ENCODE measurements around the gene PRKCG.
"Not testable (repeated sequence)": the region's sequence is repeated elsewhere in the genome, so short reads cannot be mapped to it uniquely, and the experiment has no call there.

PRKCG gene

DNA sequence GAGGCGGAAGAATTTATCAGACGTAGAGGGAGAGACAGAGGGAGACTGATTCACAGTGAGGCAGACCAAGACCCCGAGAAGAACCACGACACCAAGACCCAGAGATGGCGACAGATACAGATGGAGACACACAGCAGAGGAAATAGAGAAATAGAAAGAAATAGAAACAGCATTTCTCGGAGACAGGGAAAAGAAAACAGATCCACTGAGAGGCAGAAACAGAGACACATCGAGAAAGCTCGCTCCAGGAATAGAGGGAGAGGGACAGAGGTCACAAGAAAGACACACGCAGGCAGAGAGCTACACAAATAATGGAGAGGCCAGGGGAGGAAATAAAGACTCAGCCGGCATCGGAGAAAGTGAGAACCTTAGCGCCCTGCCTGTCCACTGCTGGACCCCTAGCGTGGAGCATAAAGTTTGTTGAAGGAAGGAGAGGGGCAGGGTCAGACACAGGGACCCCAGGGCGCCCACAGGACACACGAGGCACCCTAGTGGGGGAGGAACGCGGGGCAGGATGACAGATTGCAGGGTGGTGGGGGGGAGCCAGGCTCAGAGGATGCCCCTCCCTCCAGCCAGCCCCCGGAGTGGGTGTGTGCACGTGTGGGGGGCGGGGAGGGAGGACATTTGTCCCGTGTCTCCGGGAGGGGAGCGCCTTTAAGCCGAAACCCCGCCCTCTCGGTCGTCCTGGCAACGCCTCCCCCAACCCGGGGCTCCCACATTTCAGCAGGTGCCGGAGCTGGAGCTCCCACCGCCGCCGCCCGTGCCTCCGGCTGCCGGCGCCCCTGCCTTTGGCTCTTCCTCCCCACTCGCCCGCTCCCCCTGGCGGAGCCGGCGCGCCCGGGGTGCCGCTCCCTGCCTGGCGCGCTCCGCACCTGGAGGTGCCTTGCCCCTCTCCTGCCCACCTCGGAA is at the start of gene PRKCG:
Gene PRKCG (plus strand): TSS at position 716 of the 909 bp plus-strand sequence. CDS start 298 bp downstream, outside the sequence.
- no peak within 1 kb of the TSS for H3K4me3 ChIP-seq (ENCODE audit: low read length)
- H3K27ac ChIP-seq (ENCODE audit: low read depth, low read length), result no peak within 1 kb of the TSS
- H3K9ac ChIP-seq (ENCODE audit: low read length), result no peak within 1 kb of the TSS
- no peaks in the 10 kb centered on the region for H3K4me1 ChIP-seq (ENCODE audit: control insufficient read depth, insufficient read depth, low read length)
- no peaks in the 10 kb centered on the region for H3K36me3 ChIP-seq (ENCODE audit: control insufficient read depth, insufficient read depth, low read length)
- peaks cover 28% of the 10 kb centered on the region for H3K27me3 ChIP-seq (ENCODE audit: control insufficient read depth, insufficient read depth, low read length)

DNA sequence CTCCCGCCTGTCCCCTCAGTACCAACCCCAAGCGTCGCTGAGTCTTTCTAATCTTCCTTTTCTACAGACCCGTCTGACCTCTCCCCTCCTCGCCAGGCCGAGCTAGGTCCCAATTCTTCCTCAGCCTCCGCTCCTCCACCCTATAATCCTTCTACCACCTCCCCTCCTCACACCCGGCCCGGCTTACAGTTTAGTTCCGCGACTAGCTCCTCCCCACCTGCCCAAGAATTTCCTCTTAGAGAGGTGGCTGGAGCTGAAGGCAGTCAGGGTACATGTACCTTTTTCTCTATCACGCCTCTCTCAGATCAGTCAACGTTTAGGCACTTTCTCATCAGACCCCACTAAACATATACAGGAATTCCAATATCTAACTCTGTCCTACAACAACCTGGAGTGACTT is 49.1 kb upstream of the PRKCG start:
- not testable (repeated sequence) for H3K27ac ChIP-seq (ENCODE audit: low read depth, low read length); H3K4me3 ChIP-seq (ENCODE audit: low read length); H3K4me1 ChIP-seq (ENCODE audit: control insufficient read depth, insufficient read depth, low read length); H3K27me3 ChIP-seq (ENCODE audit: control insufficient read depth, insufficient read depth, low read length); H3K9ac ChIP-seq (ENCODE audit: low read length); H3K36me3 ChIP-seq (ENCODE audit: control insufficient read depth, insufficient read depth, low read length)

DNA sequence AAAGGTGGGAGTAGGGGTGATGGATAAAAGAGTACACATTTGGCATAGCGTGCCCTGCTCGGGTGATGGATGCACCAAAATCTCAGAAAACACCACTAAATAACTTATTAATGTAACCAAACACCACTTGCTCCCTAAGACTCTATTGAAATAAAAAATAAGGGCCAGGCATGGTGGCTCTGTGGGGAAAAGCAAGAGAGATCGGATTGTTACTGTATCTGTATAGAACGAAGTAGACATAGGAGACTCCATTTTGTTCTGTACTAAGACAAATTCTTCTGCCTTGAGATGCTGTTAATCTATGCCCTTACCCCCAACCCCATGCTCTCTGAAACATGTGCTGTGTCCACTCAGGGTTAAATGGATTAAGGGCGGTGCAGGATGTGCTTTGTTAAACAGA is 43.6 kb upstream of the PRKCG start:
- H3K9ac ChIP-seq (ENCODE audit: low read length); H3K4me3 ChIP-seq (ENCODE audit: low read length); H3K36me3 ChIP-seq (ENCODE audit: control insufficient read depth, insufficient read depth, low read length); H3K4me1 ChIP-seq (ENCODE audit: control insufficient read depth, insufficient read depth, low read length); H3K27me3 ChIP-seq (ENCODE audit: control insufficient read depth, insufficient read depth, low read length); H3K27ac ChIP-seq (ENCODE audit: low read depth, low read length): not testable (repeated sequence)

DNA sequence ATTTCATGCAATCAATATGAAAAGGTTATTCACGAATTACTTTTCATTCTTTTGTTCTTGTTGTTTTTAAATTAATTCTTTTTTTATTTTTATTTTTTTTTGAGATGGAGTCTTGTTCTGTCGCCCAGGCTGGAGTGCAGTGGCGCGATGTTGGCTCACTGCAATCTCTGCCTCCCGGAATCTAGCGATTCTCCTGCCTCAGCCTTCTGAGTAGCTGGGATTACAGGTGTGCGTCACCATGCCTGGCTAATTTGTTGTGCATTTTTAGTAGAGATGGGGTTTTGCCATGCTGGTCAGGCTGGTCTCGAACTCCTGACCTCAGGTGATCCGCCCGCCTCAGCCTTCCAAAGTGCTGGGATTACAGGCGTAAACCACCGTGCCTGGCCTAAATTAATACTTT is 41.8 kb upstream of the PRKCG start:
- not testable (repeated sequence) for H3K4me3 ChIP-seq (ENCODE audit: low read length); H3K27ac ChIP-seq (ENCODE audit: low read depth, low read length); H3K9ac ChIP-seq (ENCODE audit: low read length); H3K36me3 ChIP-seq (ENCODE audit: control insufficient read depth, insufficient read depth, low read length); H3K4me1 ChIP-seq (ENCODE audit: control insufficient read depth, insufficient read depth, low read length); H3K27me3 ChIP-seq (ENCODE audit: control insufficient read depth, insufficient read depth, low read length)

DNA sequence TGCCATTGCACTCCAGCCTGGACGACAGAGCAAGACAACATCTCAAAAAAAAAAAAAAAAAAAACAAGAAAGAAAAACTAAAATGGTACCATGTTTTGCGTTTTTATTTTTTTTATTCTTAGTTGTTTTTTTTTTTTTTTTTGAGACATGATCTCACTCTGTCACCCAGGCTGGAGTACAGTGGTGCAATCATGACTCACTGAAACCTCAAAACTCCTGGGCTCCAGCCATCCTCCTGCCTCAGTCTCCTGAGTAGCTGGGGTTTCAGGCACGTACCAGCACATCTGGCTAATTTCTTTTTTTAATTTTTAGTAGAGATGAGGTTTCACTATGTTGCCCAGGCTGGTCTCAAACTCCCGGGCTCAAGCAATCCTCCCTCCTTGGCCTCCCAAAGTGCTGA is 41.1 kb upstream of the PRKCG start:
- H3K4me3 ChIP-seq (ENCODE audit: low read length); H3K4me1 ChIP-seq (ENCODE audit: control insufficient read depth, insufficient read depth, low read length); H3K27me3 ChIP-seq (ENCODE audit: control insufficient read depth, insufficient read depth, low read length): not testable (repeated sequence)

DNA sequence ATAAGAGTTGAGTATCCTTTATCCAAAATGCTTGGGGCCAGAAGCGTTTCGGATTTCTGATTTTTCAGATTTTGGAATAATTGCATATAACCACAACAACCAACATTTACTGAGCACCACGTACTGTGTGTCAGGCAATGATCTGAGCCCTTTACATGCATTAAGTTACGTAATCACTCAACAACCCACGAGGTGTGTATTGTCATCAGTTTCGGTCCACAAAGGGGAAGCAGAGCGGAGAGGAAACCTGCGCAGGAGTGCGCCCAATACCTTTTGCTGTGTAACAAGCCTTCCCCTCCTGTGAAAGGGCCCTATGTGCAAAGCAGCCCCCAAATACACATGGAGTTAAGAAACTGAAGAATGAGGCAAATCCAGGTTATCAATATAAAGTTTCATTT is 37.1 kb upstream of the PRKCG start:
- Histone ChIP-seq H3K9ac (ENCODE audit: low read length) (no peak overlapping the region), H3K4me1 (ENCODE audit: control insufficient read depth, insufficient read depth, low read length) (no peaks in the 10 kb centered on the region), H3K27ac (ENCODE audit: low read depth, low read length) (no peak overlapping the region), H3K36me3 (ENCODE audit: control insufficient read depth, insufficient read depth, low read length) (no peaks in the 10 kb centered on the region), H3K27me3 (ENCODE audit: control insufficient read depth, insufficient read depth, low read length) (no peaks in the 10 kb centered on the region), H3K4me3 (ENCODE audit: low read length) (no peak overlapping the region)

More for the DNA sequence above, 41.1 kb upstream of the PRKCG start:
- H3K27ac ChIP-seq (ENCODE audit: low read depth, low read length); H3K36me3 ChIP-seq (ENCODE audit: control insufficient read depth, insufficient read depth, low read length); H3K9ac ChIP-seq (ENCODE audit: low read length): not testable (repeated sequence)

DNA sequence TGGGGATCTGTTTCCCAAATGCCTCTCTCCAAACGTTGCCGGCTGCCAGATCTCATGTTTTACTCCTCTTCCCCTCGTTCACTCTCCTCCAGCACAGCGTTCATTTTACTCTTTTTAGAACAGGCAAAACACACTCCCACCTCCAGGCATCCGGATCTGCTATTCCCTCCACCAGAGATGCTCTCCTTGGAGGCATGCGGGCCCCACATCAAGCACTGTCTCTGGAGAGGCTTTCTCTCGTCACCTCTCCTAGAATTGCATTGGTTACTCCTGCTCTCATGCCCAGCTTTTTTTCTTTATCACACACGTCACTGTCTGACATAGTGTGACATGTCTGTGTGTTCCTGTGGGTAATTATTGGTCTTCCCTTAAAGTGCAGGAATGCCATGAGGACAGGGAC is 34.4 kb upstream of the PRKCG start:
- Histone ChIP-seq H3K36me3 (ENCODE audit: control insufficient read depth, insufficient read depth, low read length) (no peaks in the 10 kb centered on the region), H3K27ac (ENCODE audit: low read depth, low read length) (no peak overlapping the region), H3K4me3 (ENCODE audit: low read length) (no peak overlapping the region), H3K9ac (ENCODE audit: low read length) (no peak overlapping the region), H3K27me3 (ENCODE audit: control insufficient read depth, insufficient read depth, low read length) (no peaks in the 10 kb centered on the region), H3K4me1 (ENCODE audit: control insufficient read depth, insufficient read depth, low read length) (no peaks in the 10 kb centered on the region)

DNA sequence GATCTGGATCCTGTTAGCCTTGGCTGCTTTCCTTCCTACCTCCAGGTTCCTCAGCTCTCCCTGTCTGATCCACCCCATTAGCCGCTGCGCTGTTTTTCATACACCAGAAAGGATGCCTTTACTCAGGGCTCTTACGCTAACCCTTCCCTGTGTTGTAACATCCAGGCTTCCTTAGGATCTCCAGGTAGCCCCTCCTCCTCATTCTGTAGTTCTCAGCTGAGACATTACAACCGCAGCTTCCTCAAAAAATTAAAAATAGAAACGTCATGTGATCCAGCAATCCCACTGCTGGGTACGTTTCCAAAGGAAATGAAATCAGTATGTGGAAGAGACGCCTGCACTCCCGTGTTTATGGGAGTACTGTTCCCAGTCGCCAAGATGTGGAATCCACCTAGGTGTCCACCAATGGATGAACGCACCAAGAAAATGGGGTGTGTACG is 32.7 kb upstream of the PRKCG start:
- no peak overlapping the region for H3K27ac ChIP-seq (ENCODE audit: low read depth, low read length)
- no peak overlapping the region for H3K9ac ChIP-seq (ENCODE audit: low read length)

DNA sequence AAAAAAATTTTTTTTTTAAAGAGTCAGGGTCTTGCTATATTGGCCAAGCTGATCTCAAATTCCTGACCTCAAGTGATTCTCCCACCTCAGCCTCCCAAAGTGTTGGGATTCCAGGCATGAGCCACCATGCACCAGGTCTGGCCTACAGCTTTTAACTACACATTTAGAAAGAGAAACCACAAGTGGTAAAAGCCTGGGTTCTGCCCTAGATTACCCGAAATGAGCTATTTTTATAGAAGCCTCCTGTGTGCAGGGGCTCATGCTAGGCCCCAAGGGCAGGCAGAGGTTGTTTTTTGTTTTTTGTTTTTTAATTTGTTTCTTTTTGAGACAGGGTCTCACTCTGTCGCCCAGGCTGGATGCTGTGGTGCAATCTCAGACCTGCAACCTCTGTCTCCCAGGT is 28.3 kb upstream of the PRKCG start:
- H3K4me3 ChIP-seq (ENCODE audit: low read length), result no peak overlapping the region
- H3K36me3 ChIP-seq (ENCODE audit: control insufficient read depth, insufficient read depth, low read length), result no peaks in the 10 kb centered on the region
- no peak overlapping the region for H3K27ac ChIP-seq (ENCODE audit: low read depth, low read length)
- H3K4me1 ChIP-seq (ENCODE audit: control insufficient read depth, insufficient read depth, low read length), result no peaks in the 10 kb centered on the region
- no peak overlapping the region for H3K9ac ChIP-seq (ENCODE audit: low read length)
- no peaks in the 10 kb centered on the region for H3K27me3 ChIP-seq (ENCODE audit: control insufficient read depth, insufficient read depth, low read length)

More for the DNA sequence above, 32.7 kb upstream of the PRKCG start:
- Histone ChIP-seq H3K27me3 (ENCODE audit: control insufficient read depth, insufficient read depth, low read length) (no peaks in the 10 kb centered on the region), H3K4me3 (ENCODE audit: low read length) (no peak overlapping the region), H3K36me3 (ENCODE audit: control insufficient read depth, insufficient read depth, low read length) (no peaks in the 10 kb centered on the region), H3K4me1 (ENCODE audit: control insufficient read depth, insufficient read depth, low read length) (no peaks in the 10 kb centered on the region)

DNA sequence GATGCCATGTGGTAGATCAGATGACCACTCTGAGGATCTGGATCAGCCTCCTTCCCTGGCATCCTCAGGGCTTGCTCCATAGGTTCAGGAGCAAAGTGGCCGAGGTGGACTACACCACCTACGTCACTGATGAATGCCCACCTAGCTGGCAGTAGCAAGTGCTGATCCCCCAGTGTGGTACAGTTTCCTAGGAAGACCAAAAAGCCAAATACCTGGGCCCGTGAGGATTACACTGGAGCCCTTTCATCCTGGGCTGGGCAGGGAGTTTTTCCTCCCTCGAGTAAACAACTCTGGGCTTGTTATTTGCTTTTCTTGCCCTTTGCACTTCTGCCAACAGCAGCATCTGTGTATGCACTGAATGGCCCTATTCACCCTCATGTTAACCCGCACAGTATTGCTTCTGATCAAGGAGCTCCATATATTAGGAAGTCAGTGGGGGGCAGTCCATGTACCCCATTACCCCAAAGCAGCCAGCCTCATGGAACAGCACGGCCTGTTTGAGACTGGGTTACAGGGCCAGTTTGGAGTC is 17.6 kb upstream of the PRKCG start:
- Histone ChIP-seq H3K27ac (ENCODE audit: low read depth, low read length) (no peak overlapping the region), H3K4me1 (ENCODE audit: control insufficient read depth, insufficient read depth, low read length) (peaks cover 6% of the 10 kb centered on the region), H3K4me3 (ENCODE audit: low read length) (no peak overlapping the region), H3K36me3 (ENCODE audit: control insufficient read depth, insufficient read depth, low read length) (no peaks in the 10 kb centered on the region), H3K27me3 (ENCODE audit: control insufficient read depth, insufficient read depth, low read length) (no peaks in the 10 kb centered on the region), H3K9ac (ENCODE audit: low read length) (no peak overlapping the region)

DNA sequence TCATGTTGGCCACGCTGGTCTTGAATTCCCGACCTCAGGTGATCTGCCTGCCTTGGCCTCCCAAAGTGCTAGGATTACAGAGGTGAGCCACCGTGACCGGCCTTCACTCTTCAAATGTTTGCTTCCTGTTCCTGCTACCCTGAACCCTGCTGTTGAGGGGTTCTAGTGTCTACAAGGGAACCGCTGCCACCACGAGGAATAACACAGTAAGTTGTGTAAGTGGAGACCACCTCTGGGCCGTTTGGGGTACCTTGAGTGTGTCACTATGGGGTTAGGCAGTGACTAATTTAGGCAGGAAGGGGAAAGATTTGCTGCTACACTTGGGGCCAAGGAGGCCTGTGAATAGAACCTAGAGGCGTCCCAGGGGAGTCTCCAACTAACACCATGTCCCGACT is 16.5 kb upstream of the PRKCG start:
- Histone ChIP-seq H3K4me3 (ENCODE audit: low read length) (peak overlapping the region; percentile 72), H3K27me3 (ENCODE audit: control insufficient read depth, insufficient read depth, low read length) (no peaks in the 10 kb centered on the region), H3K27ac (ENCODE audit: low read depth, low read length) (peak overlapping the region; percentile 99), H3K4me1 (ENCODE audit: control insufficient read depth, insufficient read depth, low read length) (peaks cover 8% of the 10 kb centered on the region), H3K36me3 (ENCODE audit: control insufficient read depth, insufficient read depth, low read length) (no peaks in the 10 kb centered on the region), H3K9ac (ENCODE audit: low read length) (no peak overlapping the region)

DNA sequence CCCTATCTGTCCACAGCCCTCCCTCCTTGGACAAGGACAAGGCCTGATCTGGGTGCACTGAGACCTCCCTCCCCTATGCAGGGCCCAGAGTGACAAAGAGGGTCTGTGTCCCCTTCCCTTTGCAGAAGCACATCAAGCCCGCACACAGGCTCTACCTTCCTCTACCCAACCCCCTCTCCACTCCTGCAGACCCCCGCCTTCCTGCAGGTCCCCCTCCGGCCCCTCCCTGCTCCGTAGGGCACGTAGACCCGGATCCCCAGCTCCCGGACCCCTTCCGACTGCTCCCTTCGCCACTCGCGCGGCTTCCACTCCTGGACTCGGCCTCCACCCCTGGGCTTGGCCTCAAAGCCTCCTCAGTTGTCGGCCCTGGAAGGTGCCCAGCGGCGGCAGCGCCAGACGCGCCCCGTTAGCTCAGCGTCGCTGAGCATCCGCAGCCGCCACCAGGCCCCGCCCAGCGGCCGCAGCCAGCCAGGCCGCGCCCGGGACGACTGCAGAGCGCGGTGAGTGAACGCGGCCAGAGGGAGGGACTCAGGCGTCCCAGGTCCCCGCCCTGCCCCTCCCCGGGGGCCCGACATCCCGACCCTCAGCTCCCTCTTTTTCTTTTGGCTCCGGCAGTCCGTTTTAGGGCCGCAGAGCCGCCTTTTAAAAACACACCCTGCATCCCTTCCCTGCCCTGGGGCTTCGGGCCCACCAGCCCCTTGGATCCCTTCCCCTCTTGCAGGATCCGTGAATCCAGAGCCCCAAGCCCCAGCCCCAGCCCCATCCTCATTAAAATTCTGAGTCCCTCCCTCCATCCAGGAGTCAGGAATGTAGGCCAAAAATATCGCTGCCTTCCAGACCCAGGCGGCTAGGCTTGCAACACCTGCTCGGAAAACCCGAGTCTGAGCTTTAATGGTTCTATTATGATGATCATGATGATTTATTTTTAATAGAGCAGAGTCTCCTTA is 15.8 kb upstream of the PRKCG start:
- no peaks in the 10 kb centered on the region for H3K27me3 ChIP-seq (ENCODE audit: control insufficient read depth, insufficient read depth, low read length)
- no peaks in the 10 kb centered on the region for H3K36me3 ChIP-seq (ENCODE audit: control insufficient read depth, insufficient read depth, low read length)
- peaks cover 13% of the 10 kb centered on the region for H3K4me1 ChIP-seq (ENCODE audit: control insufficient read depth, insufficient read depth, low read length)
- peak overlapping the region; percentile 72 for H3K4me3 ChIP-seq (ENCODE audit: low read length)
- peak overlapping the region; percentile 99 for H3K27ac ChIP-seq (ENCODE audit: low read depth, low read length)
- H3K9ac ChIP-seq (ENCODE audit: low read length), result peak overlapping the region; percentile 27
